ENCODE results near the gene NCOR2.

Gene NCOR2

DNA sequence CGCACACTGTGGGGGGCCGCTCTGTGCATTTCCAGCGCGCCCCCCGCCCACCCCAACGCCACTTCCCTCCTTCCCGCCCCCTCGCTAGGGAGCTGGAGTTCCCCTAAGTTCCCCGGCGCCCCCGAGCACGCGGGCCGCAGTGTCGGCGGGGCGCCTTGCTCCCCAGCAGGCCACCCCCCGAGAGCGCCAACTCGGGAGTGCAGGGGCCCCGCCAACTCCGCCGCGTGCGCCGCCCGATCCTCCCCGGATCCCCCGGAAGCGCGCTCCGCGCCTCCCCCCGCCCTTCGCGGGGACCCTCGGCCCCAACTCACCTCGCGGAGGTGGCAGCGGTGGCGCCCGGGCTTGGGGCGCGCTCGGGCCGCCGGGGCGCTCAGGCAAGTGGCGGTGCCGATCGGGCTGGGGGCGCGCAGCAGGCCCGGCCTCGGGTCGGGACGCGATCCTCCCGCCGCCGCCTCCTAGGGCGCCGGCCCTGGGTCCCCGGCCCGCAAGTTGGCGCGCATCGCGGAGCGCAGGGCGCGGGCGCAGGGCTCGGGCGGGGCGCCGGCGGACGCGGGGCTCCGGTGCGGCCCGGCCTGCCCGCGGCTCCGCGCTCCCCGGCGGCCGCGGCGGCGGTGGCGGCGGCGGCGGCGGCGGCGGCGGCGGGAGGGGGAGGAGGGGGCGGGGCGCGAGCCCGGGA is at the start of gene NCOR2:
Gene NCOR2 (minus strand): TSS at position 616 of the 676 bp plus-strand sequence. CDS start 72,361 bp downstream, outside the sequence.
- no peak for DNase-seq

DNA sequence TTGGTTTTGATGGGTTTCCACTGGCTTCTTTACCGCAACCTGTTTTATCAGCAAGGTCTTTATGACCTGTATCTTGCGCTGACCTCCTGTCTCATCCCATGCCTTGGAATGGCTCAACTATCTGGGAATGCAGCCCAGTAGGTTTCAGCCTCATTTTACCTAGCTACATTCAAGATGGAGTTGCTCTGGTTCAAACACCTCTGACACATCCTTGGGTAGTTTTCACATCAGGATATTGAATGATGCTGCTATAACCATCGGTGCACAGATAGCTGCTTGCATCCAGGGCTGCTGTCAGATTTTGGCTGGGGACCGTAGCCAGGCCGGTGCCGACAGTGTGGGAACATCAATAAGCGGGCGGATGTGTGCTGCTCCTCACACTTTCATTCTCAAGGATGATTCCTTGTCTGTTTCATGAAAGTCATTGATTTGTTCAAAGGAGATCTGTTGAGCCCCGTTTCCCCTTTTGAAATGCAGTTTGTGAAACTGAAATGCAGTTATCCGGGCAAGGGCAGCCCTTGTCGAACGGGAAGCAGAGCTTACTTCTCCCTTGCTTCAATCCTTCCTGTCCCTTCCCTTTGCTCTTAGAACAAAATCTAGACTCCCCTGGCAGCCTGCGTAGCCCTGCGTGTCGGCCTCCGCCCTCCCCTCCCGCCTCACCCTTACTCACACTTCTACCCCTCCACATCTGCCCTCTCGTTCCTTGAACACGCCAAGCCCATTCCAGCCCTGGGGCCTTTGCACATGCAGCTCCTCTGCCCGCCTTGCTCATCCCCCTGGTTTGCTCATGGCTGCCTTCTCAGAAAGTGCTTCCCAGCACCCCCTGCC is 49.2 kb upstream of the NCOR2 start:
- no peak for DNase-seq

DNA sequence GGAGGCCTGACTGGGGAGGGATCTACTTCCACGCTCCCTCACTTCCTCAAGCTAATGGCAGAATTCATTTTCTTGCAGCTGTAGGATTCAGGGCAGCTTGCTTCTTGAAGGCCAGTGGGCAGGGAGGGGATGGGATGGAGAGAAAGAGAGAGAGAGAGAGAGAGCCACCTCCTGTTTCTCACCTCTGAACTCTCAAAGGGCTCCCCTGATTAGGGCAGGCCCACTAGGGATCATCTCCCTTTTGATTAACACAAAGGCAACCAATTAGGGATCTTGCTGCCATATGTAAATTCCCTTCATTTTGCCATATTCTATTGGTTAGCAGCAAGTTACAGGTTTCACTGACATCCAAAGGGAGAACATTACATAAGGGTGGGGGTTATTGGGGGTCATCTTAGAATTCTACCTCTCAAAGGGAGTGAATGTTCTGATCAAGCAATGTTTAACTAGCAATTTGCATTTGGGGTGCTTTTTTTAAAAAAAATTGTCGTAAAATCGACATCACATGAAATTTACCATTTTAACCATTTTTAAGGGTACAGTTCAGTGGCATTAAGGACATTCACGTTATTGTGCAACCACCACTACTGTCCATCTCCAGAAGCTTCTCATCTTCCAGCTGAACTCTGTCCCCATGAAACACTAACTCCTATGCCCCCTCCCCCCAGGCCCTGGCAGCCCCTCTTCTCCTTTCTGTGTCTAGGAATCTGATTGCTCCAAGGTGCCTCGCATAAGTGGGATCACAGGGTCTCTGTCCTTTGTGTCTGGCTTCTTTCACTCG is 47.3 kb upstream of the NCOR2 start:
- no peak for DNase-seq

DNA sequence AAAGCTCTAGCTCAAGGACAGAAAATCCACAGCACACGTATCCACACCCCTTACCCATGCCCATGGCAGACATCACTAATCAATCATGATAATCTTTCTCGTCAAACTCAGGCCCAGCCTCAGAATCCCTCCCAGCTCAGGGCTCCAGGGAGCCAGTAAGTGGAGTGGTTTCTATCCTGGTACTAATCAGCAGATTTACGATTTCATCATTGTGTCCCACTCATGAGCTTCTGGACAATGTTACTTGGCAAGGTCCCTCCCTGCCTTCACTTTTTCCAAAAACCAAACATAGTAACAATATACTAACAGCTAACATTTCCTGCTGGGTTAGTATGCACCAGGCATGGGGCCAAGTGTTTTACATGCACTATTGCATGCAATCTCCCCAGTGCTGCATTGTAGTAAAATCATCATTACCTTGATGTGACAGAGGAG is 45.8 kb upstream of the NCOR2 start:
- DNase-seq = peak; percentile 32

DNA sequence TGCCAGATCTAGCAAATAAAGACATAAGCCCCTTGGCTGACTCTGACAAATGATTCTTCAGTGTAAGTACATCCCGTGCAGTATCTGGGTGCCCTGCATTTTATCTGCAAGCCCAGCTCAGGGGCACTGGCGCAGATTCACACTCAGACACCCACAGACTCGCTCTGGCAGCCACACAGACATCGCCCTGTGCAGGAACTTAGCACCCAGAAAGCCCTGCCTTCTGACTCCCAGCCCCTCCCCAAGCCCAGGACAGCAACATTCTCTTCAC is 44.9 kb upstream of the NCOR2 start:
- DNase-seq = no peak

DNA sequence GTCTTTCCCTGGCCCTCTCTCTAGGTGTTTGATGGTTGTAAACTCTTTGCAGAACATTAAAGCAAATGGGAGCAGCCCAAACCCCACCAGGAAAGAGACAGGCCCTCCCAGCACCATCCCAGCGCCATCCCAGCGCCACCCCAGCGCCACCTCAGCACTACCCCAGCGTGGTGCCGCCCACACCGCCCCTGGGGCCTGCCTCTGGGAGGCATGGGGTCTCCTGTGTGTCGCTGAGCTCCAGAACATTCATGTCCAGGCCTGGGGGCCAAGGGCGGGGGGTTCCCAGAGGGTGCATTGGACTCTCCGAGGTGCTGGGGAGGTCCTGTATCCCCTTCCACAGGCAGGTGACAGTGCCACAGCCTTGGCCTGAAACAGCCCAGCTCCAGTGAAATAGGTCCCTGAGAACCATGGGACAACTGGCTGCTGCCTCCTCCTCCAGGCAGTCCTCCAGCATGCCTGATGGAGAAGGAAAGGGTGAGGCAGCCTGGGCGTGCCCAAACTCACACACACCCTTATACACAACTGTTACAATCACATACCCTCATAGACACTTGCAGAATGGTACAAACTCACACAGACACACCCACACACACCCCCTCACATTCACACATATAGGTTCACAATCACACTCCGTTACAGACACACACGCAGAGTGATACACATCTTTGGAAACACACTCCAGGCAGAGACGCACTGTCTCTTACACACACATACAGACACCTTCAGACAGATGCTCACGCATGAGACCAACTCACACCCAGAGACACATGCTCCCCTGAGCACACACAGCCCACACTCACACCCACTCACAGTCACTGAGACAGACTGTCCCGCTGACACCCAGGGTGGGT is 44.4 kb upstream of the NCOR2 start:
- DNase-seq = no peak

DNA sequence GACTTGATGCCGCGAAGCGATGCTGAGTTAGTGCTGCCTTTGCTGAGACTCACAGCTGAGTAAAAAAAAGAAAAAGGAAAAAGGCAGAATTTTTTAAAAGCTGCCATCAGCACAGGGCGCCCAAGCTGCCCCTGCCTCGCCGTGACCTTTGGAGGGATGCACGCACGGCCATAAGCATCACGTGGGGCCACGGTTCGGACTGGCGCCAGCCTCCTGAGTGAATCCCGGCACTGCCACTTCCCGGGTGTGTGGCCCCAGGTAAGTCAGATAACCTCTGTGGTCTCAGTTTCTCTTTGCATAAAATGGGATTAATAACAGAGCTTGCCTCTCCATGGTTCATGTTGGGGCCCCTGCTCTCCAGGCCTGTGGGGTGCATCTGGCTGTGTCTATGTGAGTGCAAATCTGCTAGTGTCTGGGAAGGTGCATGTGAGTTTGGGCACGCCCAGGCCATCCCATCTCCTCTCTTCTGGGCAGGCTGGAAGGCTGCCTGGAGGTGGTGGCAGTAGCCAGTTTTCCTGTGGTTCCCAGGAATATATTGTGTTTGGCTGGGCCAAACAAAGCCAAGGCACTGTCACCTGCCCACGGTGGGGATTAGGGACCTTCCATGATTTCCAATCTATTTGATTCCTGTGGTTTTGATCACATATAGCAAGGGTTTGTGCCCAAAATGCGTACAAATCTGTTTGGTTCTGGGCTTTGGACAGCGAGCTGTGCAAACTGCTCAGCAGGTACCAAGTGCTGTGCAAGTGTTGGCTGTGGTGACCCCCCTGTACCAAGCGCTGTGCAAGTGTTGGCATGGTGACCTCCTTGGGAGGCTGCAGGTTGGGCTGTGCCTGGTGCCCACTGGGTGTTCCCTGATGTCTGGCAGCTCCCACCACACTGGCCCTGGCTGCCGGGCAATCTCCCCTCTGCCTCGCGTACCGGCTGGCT is 43.5 kb upstream of the NCOR2 start:
- DNase-seq = no peak

DNA sequence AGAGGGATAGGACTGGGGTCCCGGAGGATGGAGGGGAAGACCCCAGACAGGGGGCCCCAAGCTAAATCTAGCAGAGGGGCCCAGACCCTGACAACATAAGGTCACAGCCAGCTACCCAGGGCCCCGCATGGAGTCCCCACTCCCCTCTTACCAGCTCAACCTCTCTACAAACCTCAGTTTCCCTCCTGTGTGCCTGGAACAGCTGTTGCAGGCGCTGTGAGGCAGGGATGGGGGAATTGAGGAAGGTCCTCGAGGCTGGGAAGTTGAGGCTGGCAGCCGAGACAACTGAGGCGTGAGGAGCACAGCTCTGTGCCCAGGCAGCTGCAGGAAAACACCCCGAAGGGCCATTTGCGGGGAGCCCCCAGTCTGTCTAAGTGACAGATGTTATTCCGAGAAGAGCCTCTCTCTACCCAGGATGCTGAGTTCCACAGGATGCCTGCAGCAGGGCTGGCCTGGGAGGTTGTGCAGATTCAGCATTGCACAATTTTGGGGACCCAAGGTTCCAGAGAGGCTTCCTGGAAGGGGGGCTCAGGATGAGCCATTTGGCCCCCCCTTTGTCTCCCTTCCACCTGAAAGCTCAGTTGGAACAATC is 42.7 kb upstream of the NCOR2 start:
- DNase-seq = no peak

DNA sequence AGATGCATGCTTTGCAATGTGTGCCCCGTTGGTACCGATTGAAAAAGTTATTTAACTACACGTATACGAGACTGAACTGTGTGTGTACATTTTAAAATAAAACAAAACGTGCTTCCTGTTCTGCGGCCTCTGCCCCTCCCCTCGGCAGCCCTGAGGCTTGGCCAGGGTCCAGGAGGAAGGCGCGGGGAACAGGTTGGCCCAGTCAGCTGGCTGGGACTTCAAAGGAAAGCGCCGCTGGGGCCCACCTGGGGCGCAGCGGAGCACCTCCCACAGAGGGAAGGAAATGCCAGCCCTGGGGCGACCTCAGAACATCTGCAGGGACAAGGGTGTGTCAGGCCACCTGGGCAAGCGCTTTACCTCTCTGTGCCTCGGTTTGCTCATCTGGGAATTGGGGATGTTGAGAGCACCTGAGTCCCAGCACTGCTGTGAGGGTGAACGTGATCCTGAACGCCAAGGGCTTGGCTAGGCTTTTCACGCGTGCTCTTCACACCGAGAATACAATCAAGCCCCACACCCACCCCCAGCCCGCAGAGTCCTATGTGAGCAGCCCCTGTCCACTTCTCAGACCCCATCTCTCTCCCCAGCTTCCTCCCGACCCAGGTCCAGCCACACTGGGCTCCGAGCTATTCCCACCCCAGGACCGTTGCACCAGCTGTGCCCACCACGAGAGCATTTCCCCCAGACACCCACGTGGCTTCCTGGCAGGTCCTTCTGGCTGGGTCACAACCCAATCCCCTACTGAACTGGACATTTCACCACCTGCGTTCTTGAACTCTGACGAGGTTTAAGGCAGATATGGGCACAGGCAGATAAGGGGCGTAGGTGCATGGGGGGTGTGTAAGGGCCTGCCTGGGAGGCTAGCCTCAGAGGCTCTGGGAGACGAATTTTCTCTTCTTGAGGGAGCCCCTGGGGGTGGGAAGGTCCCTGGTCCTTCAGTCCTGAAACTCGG is 41.9 kb upstream of the NCOR2 start:
- DNase-seq = peak; percentile 52

DNA sequence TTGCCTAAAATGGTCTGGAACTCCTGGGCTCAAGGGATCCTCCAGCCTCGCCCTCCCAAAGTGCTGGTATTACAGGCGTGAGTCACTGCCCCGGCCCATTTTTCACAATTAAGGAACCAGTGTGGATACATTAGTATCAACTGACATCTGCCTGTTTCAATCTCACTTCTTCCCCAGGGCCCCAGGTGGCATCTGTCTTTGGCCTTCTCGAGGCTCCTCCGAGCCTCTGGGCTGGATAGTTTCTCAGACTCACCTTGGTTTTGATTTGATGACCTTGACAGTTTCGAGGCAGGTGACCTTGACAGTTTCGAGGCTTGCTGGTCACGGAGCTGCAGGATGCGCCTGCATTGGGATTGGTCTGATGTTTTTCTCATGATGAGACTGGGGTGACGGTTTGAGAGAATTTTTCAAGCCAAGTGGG is 41.0 kb upstream of the NCOR2 start:
- DNase-seq = no peak

DNA sequence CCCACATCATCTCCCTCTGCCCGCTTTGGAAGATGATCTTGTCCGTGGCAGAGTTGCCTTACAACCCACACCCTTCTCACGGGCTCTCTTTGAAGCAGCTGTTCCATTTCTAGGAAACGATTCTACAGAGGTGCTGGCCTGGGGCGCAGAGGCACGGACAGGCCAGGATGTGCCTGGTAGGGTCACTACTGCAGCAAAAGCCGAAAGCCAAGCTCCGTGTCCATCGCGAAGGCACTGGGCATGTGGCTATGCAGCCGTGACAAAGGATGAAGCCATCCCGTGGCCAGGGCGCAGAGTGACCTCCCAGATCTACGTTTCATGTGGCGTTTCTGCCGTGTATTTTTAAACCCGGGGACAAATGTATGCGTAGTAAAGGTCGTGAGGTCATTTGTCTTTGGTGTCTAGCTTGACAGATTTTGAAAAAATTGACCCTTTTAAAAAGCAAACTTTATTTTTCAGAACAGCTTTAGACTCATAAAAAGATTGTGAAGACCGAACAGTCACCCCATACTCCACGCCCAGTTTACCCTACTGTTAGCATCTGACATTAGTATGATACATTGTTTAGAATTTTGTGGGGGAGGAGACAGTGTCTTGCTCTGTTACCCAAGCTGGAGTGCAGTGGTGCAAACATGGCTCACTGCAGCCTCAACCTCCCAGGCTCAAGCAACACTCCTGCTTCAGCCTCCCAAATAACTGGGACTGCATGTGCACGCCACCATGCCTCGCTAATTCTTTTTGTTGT is 40.4 kb upstream of the NCOR2 start:
- no peak for DNase-seq

DNA sequence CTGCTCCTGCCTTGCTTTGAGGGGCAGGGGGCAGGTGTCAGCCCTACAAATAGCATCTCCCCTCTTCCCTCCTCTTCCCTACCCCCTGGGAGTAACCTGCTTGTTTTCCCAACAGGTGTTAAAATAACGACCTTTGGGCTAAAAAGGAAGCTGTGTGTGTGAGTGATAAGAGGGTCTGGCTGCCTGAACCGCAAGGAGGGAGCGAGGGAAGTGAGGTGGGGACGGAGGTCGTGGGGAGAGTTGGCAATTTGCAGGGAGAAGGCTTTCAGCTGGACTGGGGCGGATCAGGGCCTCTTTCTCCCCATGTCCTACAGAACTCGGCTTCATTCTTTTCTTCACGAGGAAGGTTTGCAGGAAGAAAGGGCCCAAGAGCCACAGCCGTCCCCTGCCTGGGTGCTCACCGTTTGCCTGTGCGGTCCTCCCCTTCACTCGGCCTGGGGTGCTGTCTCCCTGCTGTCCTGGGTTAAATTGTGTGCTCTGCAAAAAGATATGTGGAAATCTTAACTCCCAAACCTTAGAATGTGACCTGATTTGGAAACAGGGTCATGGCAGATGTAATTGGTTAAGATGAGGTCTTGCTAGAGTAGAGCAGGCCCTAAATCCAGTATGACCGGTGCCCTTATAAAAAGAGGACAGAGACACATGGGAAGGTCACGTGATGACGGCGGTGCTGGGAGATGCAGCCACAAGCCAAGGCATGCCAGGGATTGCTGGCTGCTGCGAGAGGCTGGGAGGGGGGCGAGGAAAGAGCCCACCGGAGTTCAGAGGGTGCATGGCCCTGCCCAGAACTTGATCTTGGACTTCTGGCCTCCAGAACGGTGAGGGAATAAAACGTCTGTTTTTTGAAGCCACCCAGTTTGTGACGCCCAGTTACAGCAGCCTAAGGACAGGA is 38.7 kb upstream of the NCOR2 start:
- no peak for DNase-seq

DNA sequence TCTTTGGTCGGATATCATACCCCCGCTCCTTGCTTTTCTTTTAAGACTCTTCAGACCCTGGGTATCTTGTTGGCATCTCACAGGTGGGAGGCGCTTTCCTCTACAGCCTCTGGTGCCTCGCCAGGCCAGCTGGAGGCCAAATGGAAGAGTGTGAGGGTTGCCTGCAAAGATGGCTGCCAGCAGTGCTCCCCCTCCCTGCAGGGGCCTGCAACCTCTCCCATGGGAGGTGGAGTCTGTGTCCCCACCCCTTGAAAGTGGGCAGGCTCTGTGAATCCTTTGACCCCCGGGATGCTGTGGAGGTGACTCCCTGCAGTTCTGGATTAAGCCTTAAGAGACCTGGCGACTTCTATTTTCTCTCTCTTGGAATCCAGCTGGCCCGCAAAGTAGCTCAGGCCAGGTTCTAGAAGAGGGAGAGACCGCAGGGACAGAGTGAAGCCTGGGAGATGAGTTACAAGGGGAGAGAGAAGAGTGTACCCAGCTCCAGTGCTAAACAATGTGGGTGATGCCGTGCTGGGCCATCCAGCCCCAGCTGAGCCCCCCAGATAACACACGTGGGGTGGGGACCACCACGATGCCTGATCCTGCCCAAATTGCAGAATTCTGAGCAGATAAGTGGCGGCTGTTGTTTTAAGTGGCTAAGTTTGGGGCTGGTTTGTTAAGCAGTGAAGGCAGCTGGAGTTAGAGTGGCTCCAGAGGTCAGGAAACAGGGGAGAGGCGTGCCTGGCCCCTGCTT is 37.9 kb upstream of the NCOR2 start:
- DNase-seq = no peak

DNA sequence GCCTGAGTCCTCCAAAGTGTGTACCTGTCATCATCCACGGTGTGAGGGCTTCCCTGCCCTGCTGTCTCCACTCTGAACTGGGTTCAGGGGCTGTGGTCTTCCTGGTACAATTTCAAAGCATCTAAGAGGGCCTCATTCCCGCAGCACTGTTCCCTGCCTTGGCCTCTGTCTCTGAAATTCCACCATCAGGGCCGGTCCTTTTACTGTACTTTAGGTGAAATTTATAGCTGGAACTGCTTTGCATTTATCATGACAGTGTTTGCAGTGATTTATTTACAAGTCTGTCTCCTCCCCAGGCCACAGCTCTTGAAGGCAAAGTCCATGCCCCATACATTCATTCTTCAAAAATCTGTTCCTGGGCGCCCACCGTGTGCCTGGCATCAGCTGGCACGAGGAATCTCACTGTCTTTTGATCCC is 36.9 kb upstream of the NCOR2 start:
- no peak for DNase-seq

DNA sequence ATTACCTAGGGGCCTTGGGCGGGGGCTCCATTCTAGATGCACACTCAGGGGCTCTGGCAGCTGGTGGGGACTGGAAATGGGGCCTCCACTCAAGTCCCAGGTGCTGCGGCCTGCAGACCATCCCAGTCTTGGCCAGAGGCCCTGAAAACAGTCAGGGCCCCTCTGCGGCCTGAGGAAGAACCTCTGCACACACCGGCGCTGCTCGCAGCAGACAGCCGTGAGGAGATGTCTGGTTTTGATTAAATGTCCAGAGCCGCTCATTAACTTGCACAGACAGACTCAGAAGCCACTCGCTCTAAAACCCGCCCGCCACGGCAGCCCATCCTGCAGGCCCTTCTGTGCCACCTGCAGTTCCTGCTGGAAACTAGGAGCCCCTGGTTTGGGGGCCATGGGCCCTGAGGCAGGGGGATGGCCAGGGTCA is 36.4 kb upstream of the NCOR2 start:
- no peak for DNase-seq

DNA sequence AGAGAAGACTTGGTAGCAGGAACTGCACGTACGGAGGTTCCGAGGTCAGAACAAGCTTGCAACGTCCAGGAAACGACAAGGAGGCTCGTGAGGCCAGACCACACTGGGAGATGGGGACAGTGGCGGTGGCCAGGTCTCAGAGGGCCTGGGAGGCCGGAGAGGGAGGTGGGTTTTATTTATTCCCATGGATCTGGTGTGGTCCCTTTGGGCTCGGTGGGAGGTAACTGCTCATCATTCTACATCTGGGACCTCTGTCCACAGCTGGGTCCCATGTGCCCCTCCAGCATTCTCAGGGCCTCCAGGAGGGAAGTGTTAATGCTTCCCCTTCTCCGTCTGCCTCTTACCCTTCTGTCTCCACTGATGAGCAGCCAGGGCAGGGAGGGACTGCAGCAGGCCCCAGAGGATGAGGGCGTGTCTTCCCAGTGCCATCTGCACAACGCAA is 35.7 kb upstream of the NCOR2 start:
- DNase-seq = peak; percentile 50

DNA sequence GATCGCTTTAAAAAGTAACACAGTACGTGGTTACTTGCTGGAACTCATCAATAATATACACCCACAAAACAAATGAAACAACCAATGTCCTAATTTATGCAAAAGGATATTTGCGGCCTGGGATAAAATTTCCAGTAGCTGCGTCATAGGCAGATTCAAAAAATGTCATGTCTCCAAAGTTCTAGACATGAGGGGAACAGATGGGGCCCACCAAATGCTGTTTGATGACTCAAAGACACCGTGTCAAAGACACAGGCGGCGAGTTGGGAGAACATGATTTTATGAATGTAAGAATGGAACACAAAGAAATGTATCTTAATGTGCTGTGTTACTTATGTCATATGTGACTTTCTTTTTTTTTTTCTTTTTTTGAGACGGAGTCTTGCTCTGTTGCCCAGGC is 34.3 kb upstream of the NCOR2 start:
- DNase-seq = peak; percentile 20
